ENCODE data around the gene METTL21A.

- TF ChIP-seq POLR2AphosphoS5 (IDR thresholded peaks at IDR 0.05; ENCODE audit: low read depth) (no peak), EZH2phosphoT487 (IDR thresholded peaks at IDR 0.05; ENCODE audit: unreplicated experiment) (no peak), CTCF (conservative IDR thresholded peaks at IDR 0.05; ENCODE audit: low read depth in 2 of 2) (no peak), REST (IDR thresholded peaks at IDR 0.05; ENCODE audit: unreplicated experiment) (no peak)
Observed at GRCh38 chr2:207663870-207664545, 38.8 kb upstream of the METTL21A start.
